Parathyroid adenoma (tissue), 2 donors: ENCODE measurements around the gene FBXW8.

ENCODE experiments used
- H2AFZ ChIP-seq: fragments of 300-600 bp; sonication (generic); one replicate; pipeline ENCODE4 v1.7.0; 2017; ENCODE audit warnings: antibody characterized with exemption, mild to moderate bottlenecking
- H3K27ac ChIP-seq: fragments of 300-600 bp; sonication (generic); one replicate; pipeline ENCODE4 v1.7.0; 2017
- H3K27me3 ChIP-seq: fragments of 300-600 bp; sonication (generic); one replicate; pipeline ENCODE4 v1.7.0; 2017; ENCODE audit warnings: low read length; ENCODE audit not compliant: control insufficient read depth, insufficient read depth
- H3K36me3 ChIP-seq: fragments of 300-600 bp; sonication (generic); one replicate; pipeline ENCODE4 v1.7.0; 2017; ENCODE audit warnings: low read length; ENCODE audit not compliant: control insufficient read depth, insufficient read depth
- H3K4me1 ChIP-seq: fragments of 300-600 bp; sonication (generic); one replicate; pipeline ENCODE4 v1.7.0; 2017; ENCODE audit warnings: control low read depth
- H3K4me2 ChIP-seq: fragments of 300-600 bp; sonication (generic); one replicate; pipeline ENCODE4 v1.7.0; 2017; ENCODE audit warnings: low read length
- H3K4me3 ChIP-seq: fragments of 300-600 bp; sonication (generic); one replicate; pipeline ENCODE4 v1.7.0; 2017; ENCODE audit warnings: low read depth, low read length
- H3K79me2 ChIP-seq: fragments of 300-600 bp; sonication (generic); one replicate; pipeline ENCODE4 v1.7.0; 2017; ENCODE audit warnings: control low read depth
- H3K9ac ChIP-seq: fragments of 300-600 bp; sonication (generic); one replicate; pipeline ENCODE4 v1.7.0; 2017; ENCODE audit warnings: mild to moderate bottlenecking
- H3K9me3 ChIP-seq: fragments of 300-600 bp; sonication (generic); one replicate; pipeline ENCODE4 v1.7.0; 2017; ENCODE audit warnings: low read length; ENCODE audit not compliant: control insufficient read depth
- CTCF ChIP-seq: fragments of 300-600 bp; sonication (generic); IDR thresholded peaks from one replicate; pipeline ENCODE4 v1.7.0; 2017; ENCODE audit warnings: antibody characterized with exemption, mild to moderate bottlenecking
- donor health status: primary hyperparathyroidism.

The FBXW8 gene

GRCh38 chr12:116977465-116978380 is 67.0 kb downstream of the FBXW8 start:
- no peaks in the 10 kb centered on the region for H3K79me2 ChIP-seq
- H3K9ac ChIP-seq, result no peak overlapping the region
- H3K9me3 ChIP-seq, result no peaks in the 10 kb centered on the region
- H3K4me2 ChIP-seq, result no peak overlapping the region
- H3K27me3 ChIP-seq, result no peaks in the 10 kb centered on the region
- H3K4me1 ChIP-seq, result peaks cover 3% of the 10 kb centered on the region
- no peaks in the 10 kb centered on the region for H3K36me3 ChIP-seq
- TF ChIP-seq CTCF, result no peak
- no peak overlapping the region for H3K4me3 ChIP-seq
- H3K27ac ChIP-seq, result no peak overlapping the region
- H2AFZ ChIP-seq, result no peak overlapping the region

- H3K4me1 ChIP-seq, result peaks cover 3% of the 10 kb centered on the region
- no peak overlapping the region for H3K4me2 ChIP-seq
- no peaks in the 10 kb centered on the region for H3K9me3 ChIP-seq
- no peak overlapping the region for H3K4me3 ChIP-seq
- H3K27ac ChIP-seq, result no peak overlapping the region
- H3K27me3 ChIP-seq, result no peaks in the 10 kb centered on the region
- TF ChIP-seq CTCF, result no peak
- H2AFZ ChIP-seq, result no peak overlapping the region
- H3K79me2 ChIP-seq, result no peaks in the 10 kb centered on the region
- no peak overlapping the region for H3K9ac ChIP-seq
- no peaks in the 10 kb centered on the region for H3K36me3 ChIP-seq
Observed at GRCh38 chr12:116978791-116979508, 68.2 kb downstream of the FBXW8 start.

- no peaks in the 10 kb centered on the region for H3K27me3 ChIP-seq
- TF ChIP-seq CTCF, result no peak
- no peak overlapping the region for H2AFZ ChIP-seq
- no peak overlapping the region for H3K9ac ChIP-seq
- H3K4me3 ChIP-seq, result no peak overlapping the region
- H3K79me2 ChIP-seq, result no peaks in the 10 kb centered on the region
- H3K9me3 ChIP-seq, result no peaks in the 10 kb centered on the region
- H3K4me1 ChIP-seq, result peaks cover 3% of the 10 kb centered on the region
- H3K27ac ChIP-seq, result no peak overlapping the region
- H3K4me2 ChIP-seq, result no peak overlapping the region
- H3K36me3 ChIP-seq, result no peaks in the 10 kb centered on the region
Observed at GRCh38 chr12:116980083-116980482, 69.3 kb downstream of the FBXW8 start.

- H3K79me2 ChIP-seq, result no peaks in the 10 kb centered on the region
- TF ChIP-seq CTCF, result no peak
- no peak overlapping the region for H3K4me2 ChIP-seq
- no peak overlapping the region for H3K9ac ChIP-seq
- no peaks in the 10 kb centered on the region for H3K9me3 ChIP-seq
- no peak overlapping the region for H3K4me3 ChIP-seq
- H2AFZ ChIP-seq, result no peak overlapping the region
- no peaks in the 10 kb centered on the region for H3K27me3 ChIP-seq
- H3K27ac ChIP-seq, result no peak overlapping the region
- no peaks in the 10 kb centered on the region for H3K4me1 ChIP-seq
- no peaks in the 10 kb centered on the region for H3K36me3 ChIP-seq
Observed at GRCh38 chr12:116982791-116983411, 72.2 kb downstream of the FBXW8 start.
